SJCRH30 (cell line): ENCODE data around the gene XXYLT1. TPM values are rescaled to one million over a fixed set of nuclear protein-coding genes. Genes with fewer than 3 reads are reported as not detected.
A peak's percentile ranks its signal among the peaks of the same experiment; 100 is the strongest.

Experiments
- DNase-seq, 2 experiments: peaks; one replicate each; pipeline ENCODE4 v3.0.0-alpha.2; 2015 to 2020
- H3K27ac ChIP-seq: fragments of 250-450 bp; sonication (Bioruptor Pico); 2 replicates; pipeline ENCODE4 v1.5.1; 2020; ENCODE audit warnings: mild to moderate bottlenecking, moderate library complexity
- H3K27me3 ChIP-seq: fragments of 250-450 bp; sonication (Bioruptor Pico); 2 replicates; pipeline ENCODE4 v1.5.1; 2020; ENCODE audit warnings: mild to moderate bottlenecking, moderate library complexity
- H3K36me3 ChIP-seq: fragments of 250-450 bp; sonication (Bioruptor Pico); 2 replicates; pipeline ENCODE4 v1.5.1; 2020; ENCODE audit warnings: mild to moderate bottlenecking, moderate library complexity
- H3K4me1 ChIP-seq: fragments of 250-450 bp; sonication (Bioruptor Pico); 2 replicates; pipeline ENCODE4 v1.5.1; 2020; ENCODE audit warnings: mild to moderate bottlenecking, moderate library complexity
- H3K4me3 ChIP-seq: fragments of 250-450 bp; sonication (Bioruptor Pico); 2 replicates; pipeline ENCODE4 v1.5.1; 2020; ENCODE audit warnings: mild to moderate bottlenecking, moderate library complexity
- H3K9me3 ChIP-seq: fragments of 250-450 bp; sonication (Bioruptor Pico); replicated peaks from 2 replicates; pipeline ENCODE4 v1.5.1; 2020; ENCODE audit warnings: mild to moderate bottlenecking, moderate library complexity
- total RNA-seq: library from RNA; depleted of rRNA; stranded (reverse); fragments of >200 nt; shearing (Covaris generic); gene quantifications from 2 replicates; pipeline ENCODE4 v1.2.3, GENCODE V29; 2014

Gene XXYLT1
- total RNA-seq, 1 experiment from 2014 or later, result 18.8 TPM

- H3K9me3 ChIP-seq, result no peaks in the 10 kb centered on the region
- no peak for DNase-seq
- no peaks in the 10 kb centered on the region for H3K36me3 ChIP-seq
- no peaks in the 10 kb centered on the region for H3K27me3 ChIP-seq
- no peak overlapping the region for H3K27ac ChIP-seq
- no peak overlapping the region for H3K4me3 ChIP-seq
- peaks cover 23% of the 10 kb centered on the region for H3K4me1 ChIP-seq
Observed at GRCh38 chr3:195151402-195151801, 119.6 kb downstream of the XXYLT1 start.

GRCh38 chr3:195150181-195151118 is 120.5 kb downstream of the XXYLT1 start:
- peak overlapping the region; percentile 29 for H3K4me3 ChIP-seq
- peak; percentile 30 to 58 for DNase-seq
- no peaks in the 10 kb centered on the region for H3K36me3 ChIP-seq
- no peaks in the 10 kb centered on the region for H3K9me3 ChIP-seq
- peak overlapping the region; percentile 34 for H3K27ac ChIP-seq
- H3K27me3 ChIP-seq, result no peaks in the 10 kb centered on the region
- peaks cover 16% of the 10 kb centered on the region for H3K4me1 ChIP-seq

DNA sequence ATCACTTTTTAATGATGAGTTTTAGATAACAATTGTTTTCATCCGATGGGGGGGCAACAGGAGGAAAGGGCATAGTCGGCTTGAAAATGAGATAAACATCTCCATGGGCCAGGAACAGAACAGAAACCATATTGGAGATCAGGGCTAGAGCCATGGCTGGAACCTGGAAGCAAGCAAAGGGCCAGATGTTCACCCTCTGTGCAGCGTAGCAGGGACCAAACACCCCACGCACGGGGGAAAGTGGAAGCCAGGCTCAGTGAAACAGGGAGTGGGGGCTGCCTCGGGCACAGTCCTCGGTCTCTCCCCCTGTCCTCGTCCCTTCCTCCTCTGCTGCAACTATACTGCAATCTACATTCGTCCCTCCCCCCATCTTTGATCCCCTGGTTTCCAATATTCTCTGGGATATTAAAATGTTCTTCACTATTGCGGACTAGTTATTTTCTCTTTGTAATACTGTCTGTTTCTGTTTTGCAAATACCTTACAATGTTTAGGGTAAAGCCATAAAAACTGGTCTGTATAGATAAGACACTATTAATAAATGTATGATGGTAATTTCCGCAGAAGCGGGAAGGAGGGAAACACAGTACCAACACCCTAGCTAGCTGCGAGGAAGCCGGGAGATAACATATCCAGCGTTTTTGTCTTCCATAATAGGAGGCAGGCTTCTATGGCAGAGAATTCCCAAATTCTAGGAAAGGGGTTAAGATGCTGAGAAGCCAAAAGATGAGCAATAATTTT is 121.5 kb downstream of the XXYLT1 start:
- no peak for DNase-seq
- Histone ChIP-seq H3K27ac (no peak overlapping the region), H3K9me3 (no peaks in the 10 kb centered on the region), H3K4me3 (no peak overlapping the region), H3K36me3 (no peaks in the 10 kb centered on the region), H3K27me3 (no peaks in the 10 kb centered on the region), H3K4me1 (peaks cover 9% of the 10 kb centered on the region)

GRCh38 chr3:195148549-195148948 is 122.4 kb downstream of the XXYLT1 start:
- Histone ChIP-seq H3K9me3 (no peaks in the 10 kb centered on the region), H3K36me3 (no peaks in the 10 kb centered on the region), H3K4me1 (peaks cover under 1% of the 10 kb centered on the region; the same call in 1 of the 2 replicates), H3K27me3 (no peaks in the 10 kb centered on the region), H3K27ac (no peak overlapping the region), H3K4me3 (no peak overlapping the region)
- no peak for DNase-seq

DNA sequence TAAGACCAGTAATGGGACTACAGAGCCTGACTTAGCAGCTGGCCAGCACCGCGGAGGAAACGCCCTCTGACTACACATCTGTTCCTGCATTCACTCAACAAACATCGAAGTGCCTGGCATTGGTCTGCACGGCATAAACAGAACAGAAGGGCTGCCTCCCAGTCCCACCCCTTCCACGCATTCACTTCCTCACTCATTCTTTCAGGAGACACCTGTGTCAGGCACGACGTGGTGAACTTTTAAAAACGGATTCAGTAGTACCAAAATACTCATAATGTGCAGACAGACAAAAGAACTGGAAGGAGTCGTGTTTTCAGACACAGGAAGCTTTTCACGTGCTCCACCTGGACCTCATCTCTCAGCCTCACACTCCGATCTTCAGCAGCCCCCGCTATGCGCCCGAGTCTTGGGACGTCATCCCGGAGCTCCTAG is 123.3 kb downstream of the XXYLT1 start:
- H3K4me3 ChIP-seq, result no peak overlapping the region
- H3K27me3 ChIP-seq, result no peaks in the 10 kb centered on the region
- DNase-seq, result no peak
- no peaks in the 10 kb centered on the region for H3K36me3 ChIP-seq
- no peaks in the 10 kb centered on the region for H3K4me1 ChIP-seq
- H3K9me3 ChIP-seq, result no peaks in the 10 kb centered on the region
- no peak overlapping the region for H3K27ac ChIP-seq

DNA sequence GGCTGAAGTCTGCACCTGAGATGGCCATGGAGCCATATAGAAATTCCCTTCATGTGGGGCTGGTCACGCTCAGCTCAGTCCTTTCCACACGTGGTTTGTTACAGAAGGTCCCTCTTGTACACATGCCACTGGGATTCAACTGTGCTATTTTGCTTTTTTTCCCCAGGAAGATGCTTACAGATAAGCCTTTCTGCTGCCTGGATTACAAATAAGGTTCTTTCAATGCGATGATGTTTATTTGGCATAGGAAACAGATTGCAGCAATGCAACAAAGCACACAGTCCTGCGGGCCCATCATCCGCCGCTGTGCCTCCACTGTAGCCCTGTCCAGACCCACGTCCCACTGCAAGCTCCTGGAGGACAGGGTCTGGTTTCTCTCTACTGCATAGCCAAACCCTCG is 124.8 kb downstream of the XXYLT1 start:
- Histone ChIP-seq H3K27ac (no peak overlapping the region), H3K9me3 (no peaks in the 10 kb centered on the region), H3K36me3 (no peaks in the 10 kb centered on the region), H3K4me3 (no peak overlapping the region), H3K4me1 (no peaks in the 10 kb centered on the region), H3K27me3 (no peaks in the 10 kb centered on the region)
- no peak for DNase-seq

GRCh38 chr3:195145579-195145978 is 125.4 kb downstream of the XXYLT1 start:
- H3K36me3 ChIP-seq, result no peaks in the 10 kb centered on the region
- H3K4me3 ChIP-seq, result no peak overlapping the region
- DNase-seq, result no peak
- H3K9me3 ChIP-seq, result no peaks in the 10 kb centered on the region
- H3K27me3 ChIP-seq, result no peaks in the 10 kb centered on the region
- H3K4me1 ChIP-seq, result no peaks in the 10 kb centered on the region
- H3K27ac ChIP-seq, result no peak overlapping the region

GRCh38 chr3:195143221-195143620 is 127.7 kb downstream of the XXYLT1 start:
- Histone ChIP-seq H3K27ac (no peak overlapping the region), H3K4me3 (no peak overlapping the region), H3K9me3 (no peaks in the 10 kb centered on the region), H3K36me3 (no peaks in the 10 kb centered on the region), H3K4me1 (no peaks in the 10 kb centered on the region), H3K27me3 (no peaks in the 10 kb centered on the region)
- DNase-seq, result no peak

GRCh38 chr3:195142519-195142918 is 128.4 kb downstream of the XXYLT1 start:
- H3K36me3 ChIP-seq, result no peaks in the 10 kb centered on the region
- H3K4me1 ChIP-seq, result no peaks in the 10 kb centered on the region
- no peak overlapping the region for H3K27ac ChIP-seq
- DNase-seq, result no peak
- H3K4me3 ChIP-seq, result no peak overlapping the region
- H3K27me3 ChIP-seq, result no peaks in the 10 kb centered on the region
- no peaks in the 10 kb centered on the region for H3K9me3 ChIP-seq

- Histone ChIP-seq H3K9me3 (no peaks in the 10 kb centered on the region), H3K4me3 (no peak overlapping the region), H3K27ac (no peak overlapping the region), H3K27me3 (no peaks in the 10 kb centered on the region), H3K4me1 (no peaks in the 10 kb centered on the region), H3K36me3 (no peaks in the 10 kb centered on the region)
- no peak for DNase-seq
Observed at GRCh38 chr3:195140816-195141793, 129.9 kb downstream of the XXYLT1 start.

DNA sequence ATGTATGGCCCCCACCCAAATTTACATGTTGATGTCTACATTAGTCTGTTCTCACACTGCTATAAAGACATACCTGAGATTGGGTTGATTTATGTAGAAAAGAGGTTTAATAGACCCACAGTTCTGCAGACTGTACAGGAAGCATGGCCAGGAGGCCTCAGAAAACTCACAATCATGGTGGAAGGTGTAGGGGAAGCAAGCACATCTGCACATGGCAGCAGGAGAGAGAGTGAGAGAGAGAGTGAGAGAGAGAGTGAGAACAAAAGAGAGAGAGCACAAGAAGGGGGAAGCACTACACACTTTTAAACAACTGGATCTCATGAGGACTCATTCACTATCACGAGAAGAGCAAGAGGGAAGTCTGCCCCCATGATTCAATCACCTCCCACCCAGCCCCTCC is 130.5 kb downstream of the XXYLT1 start:
- no peaks in the 10 kb centered on the region for H3K36me3 ChIP-seq

GRCh38 chr3:195139876-195140240 is 131.1 kb downstream of the XXYLT1 start:
- Histone ChIP-seq H3K36me3 (no peaks in the 10 kb centered on the region), H3K4me3 (no peak overlapping the region), H3K4me1 (no peaks in the 10 kb centered on the region), H3K9me3 (no peaks in the 10 kb centered on the region), H3K27ac (no peak overlapping the region), H3K27me3 (no peaks in the 10 kb centered on the region)
- no peak for DNase-seq

More for the DNA sequence above, 130.5 kb downstream of the XXYLT1 start:
- DNase-seq, result no peak
- Histone ChIP-seq H3K4me3 (no peak overlapping the region), H3K27ac (no peak overlapping the region), H3K4me1 (no peaks in the 10 kb centered on the region), H3K27me3 (no peaks in the 10 kb centered on the region), H3K9me3 (no peaks in the 10 kb centered on the region)

GRCh38 chr3:195139091-195139875 is 131.7 kb downstream of the XXYLT1 start:
- H3K4me3 ChIP-seq, result no peak overlapping the region
- no peak overlapping the region for H3K27ac ChIP-seq
- H3K9me3 ChIP-seq, result no peaks in the 10 kb centered on the region
- DNase-seq, result no peak
- no peaks in the 10 kb centered on the region for H3K36me3 ChIP-seq
- H3K27me3 ChIP-seq, result no peaks in the 10 kb centered on the region
- no peaks in the 10 kb centered on the region for H3K4me1 ChIP-seq
